SU-DHL-6 (cell line): ENCODE data around the gene PALLD.

Source experiments
- EZH2phosphoT487 ChIP-seq: fragments of 200-600 bp; sonication (generic), shearing (Covaris generic); conservative IDR thresholded peaks from 2 replicates; pipeline ENCODE4 v1.6.1; 2018; ENCODE audit warnings: mild to moderate bottlenecking, antibody characterized with exemption, low read length, moderate library complexity, mixed read lengths
- TF ChIP-seq, protein P1 (sequence below): fragments of 200-600 bp; sonication (generic); IDR thresholded peaks from one replicate; pipeline ENCODE4 v1.5.1; 2017; ENCODE audit warnings: antibody characterized with exemption, mild to moderate bottlenecking, low read length, moderate library complexity; ENCODE audit not compliant: insufficient read depth, poor library complexity, severe bottlenecking

DNA sequence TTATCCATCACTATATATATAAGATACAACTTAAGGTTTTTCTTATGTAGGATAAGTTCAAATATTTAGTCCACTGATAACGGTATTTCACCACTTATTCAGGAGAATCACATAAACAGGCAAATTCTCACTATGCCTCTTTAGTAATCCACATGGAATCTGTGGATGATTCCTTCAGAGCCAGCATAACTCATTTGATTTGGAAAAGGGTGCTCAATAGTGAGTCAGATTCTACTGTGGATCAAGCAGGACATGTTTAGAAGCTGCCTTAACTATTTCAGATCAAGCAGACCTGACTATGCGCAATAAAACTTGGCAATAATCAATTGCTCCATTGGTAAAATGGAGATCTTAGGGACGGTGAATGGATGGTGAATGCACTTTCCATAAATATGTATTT lies 329.1 kb downstream of the PALLD start:
- TF ChIP-seq, protein P1, sequence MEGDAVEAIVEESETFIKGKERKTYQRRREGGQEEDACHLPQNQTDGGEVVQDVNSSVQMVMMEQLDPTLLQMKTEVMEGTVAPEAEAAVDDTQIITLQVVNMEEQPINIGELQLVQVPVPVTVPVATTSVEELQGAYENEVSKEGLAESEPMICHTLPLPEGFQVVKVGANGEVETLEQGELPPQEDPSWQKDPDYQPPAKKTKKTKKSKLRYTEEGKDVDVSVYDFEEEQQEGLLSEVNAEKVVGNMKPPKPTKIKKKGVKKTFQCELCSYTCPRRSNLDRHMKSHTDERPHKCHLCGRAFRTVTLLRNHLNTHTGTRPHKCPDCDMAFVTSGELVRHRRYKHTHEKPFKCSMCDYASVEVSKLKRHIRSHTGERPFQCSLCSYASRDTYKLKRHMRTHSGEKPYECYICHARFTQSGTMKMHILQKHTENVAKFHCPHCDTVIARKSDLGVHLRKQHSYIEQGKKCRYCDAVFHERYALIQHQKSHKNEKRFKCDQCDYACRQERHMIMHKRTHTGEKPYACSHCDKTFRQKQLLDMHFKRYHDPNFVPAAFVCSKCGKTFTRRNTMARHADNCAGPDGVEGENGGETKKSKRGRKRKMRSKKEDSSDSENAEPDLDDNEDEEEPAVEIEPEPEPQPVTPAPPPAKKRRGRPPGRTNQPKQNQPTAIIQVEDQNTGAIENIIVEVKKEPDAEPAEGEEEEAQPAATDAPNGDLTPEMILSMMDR: no peak
- no peak for TF ChIP-seq EZH2phosphoT487
